H9 (cell line): ENCODE results near the gene MZF1. TPM values are rescaled to one million over a fixed set of nuclear protein-coding genes. Genes with fewer than 3 reads are reported as not detected.
"Not testable (repeated sequence)": the region's sequence is repeated elsewhere in the genome, so short reads cannot be mapped to it uniquely, and the experiment has no call there.

ENCODE experiments used
- DNase-seq: peaks from one replicate; pipeline ENCODE4 v3.0.0-alpha.2; 2017
- H2AFZ ChIP-seq: one replicate; pipeline ENCODE4 v1.6.1; 2013; ENCODE audit warnings: mild to moderate bottlenecking, low read length, control low read depth, moderate library complexity
- H2AK5ac ChIP-seq: 2 replicates; pipeline ENCODE4 v1.6.1; 2013; ENCODE audit warnings: low read length, control low read depth, mixed read lengths; ENCODE audit not compliant: insufficient read length
- H2BK120ac ChIP-seq: one replicate; pipeline ENCODE4 v1.6.1; 2013; ENCODE audit warnings: low read depth, mild to moderate bottlenecking, low read length, control low read depth, inconsistent platforms; ENCODE audit not compliant: poor library complexity, severe bottlenecking
- H2BK12ac ChIP-seq: 2 replicates; pipeline ENCODE4 v1.6.1; 2013; ENCODE audit warnings: low read length, control low read depth, mixed read lengths, low read depth; ENCODE audit not compliant: insufficient read length
- H2BK15ac ChIP-seq: 2 replicates; pipeline ENCODE4 v1.6.1; 2013; ENCODE audit warnings: low read depth, low read length, control low read depth
- H2BK20ac ChIP-seq: one replicate; pipeline ENCODE4 v1.6.1; 2013; ENCODE audit warnings: low read depth, mild to moderate bottlenecking, low read length, control low read depth, inconsistent platforms; ENCODE audit not compliant: poor library complexity, severe bottlenecking
- H2BK5ac ChIP-seq: 2 replicates; pipeline ENCODE4 v1.6.1; 2013; ENCODE audit warnings: low read length, control low read depth, mixed read lengths; ENCODE audit not compliant: insufficient read length
- H3K14ac ChIP-seq: 2 replicates; pipeline ENCODE4 v1.6.1; 2013; ENCODE audit warnings: low read length, control low read depth; ENCODE audit not compliant: insufficient read depth
- H3K18ac ChIP-seq: 2 replicates; pipeline ENCODE4 v1.6.1; 2013; ENCODE audit warnings: low read depth, mild to moderate bottlenecking, mixed read lengths, low read length, control low read depth; ENCODE audit not compliant: insufficient read length
- H3K23ac ChIP-seq: 2 replicates; pipeline ENCODE4 v1.6.1; 2013; ENCODE audit warnings: low read length, control low read depth, mixed read lengths, low read depth; ENCODE audit not compliant: insufficient read length
- H3K23me2 ChIP-seq: 2 replicates; pipeline ENCODE4 v1.6.1; 2013; ENCODE audit warnings: low read depth, mild to moderate bottlenecking, mixed read lengths, low read length, control low read depth; ENCODE audit not compliant: insufficient read length, poor library complexity, severe bottlenecking
- H3K27ac ChIP-seq: 2 replicates; pipeline ENCODE4 v1.5.1; 2013; ENCODE audit warnings: low read length, control low read depth, mixed read lengths, low read depth; ENCODE audit not compliant: insufficient read length
- H3K27me3 ChIP-seq: 2 replicates; pipeline ENCODE4 v1.6.1; 2013; ENCODE audit warnings: low read length, control low read depth, inconsistent platforms; ENCODE audit not compliant: insufficient read depth
- H3K4ac ChIP-seq: 2 replicates; pipeline ENCODE4 v1.6.1; 2013; ENCODE audit warnings: low read depth, mild to moderate bottlenecking, control low read depth, inconsistent platforms, low read length, moderate library complexity
- H3K4me1 ChIP-seq: 2 replicates; pipeline ENCODE4 v1.6.1; 2013; ENCODE audit warnings: low read length, control low read depth, inconsistent platforms; ENCODE audit not compliant: insufficient read depth
- H3K4me2 ChIP-seq: 2 replicates; pipeline ENCODE4 v1.6.1; 2013; ENCODE audit warnings: low read length, control low read depth, mixed read lengths; ENCODE audit not compliant: insufficient read length, insufficient read depth
- H3K56ac ChIP-seq: 2 replicates; pipeline ENCODE4 v1.6.1; 2013; ENCODE audit warnings: low read depth, mild to moderate bottlenecking, mixed read lengths, low read length, control low read depth; ENCODE audit not compliant: insufficient read length
- H3K79me1 ChIP-seq: 2 replicates; pipeline ENCODE4 v1.6.1; 2013; ENCODE audit warnings: low read depth, mild to moderate bottlenecking, moderate library complexity, low read length, control low read depth, inconsistent platforms; ENCODE audit not compliant: insufficient read depth, poor library complexity, severe bottlenecking
- H3K79me2 ChIP-seq: 2 replicates; pipeline ENCODE4 v1.6.1; 2013; ENCODE audit warnings: low read length, control low read depth, inconsistent platforms; ENCODE audit not compliant: insufficient read depth
- H3K9ac ChIP-seq: 2 replicates; pipeline ENCODE4 v1.6.1; 2013; ENCODE audit warnings: low read length, control low read depth, mixed read lengths; ENCODE audit not compliant: insufficient read length; ENCODE audit errors: extremely low read depth
- H3K9me3 ChIP-seq: one replicate; pipeline ENCODE4 v1.6.1; 2013; ENCODE audit warnings: low read depth, low read length, inconsistent platforms; ENCODE audit not compliant: control insufficient read depth
- H3T11ph ChIP-seq: one replicate; pipeline ENCODE4 v1.6.1; 2013; ENCODE audit warnings: mild to moderate bottlenecking, low read length, control low read depth, inconsistent platforms
- H4K20me1 ChIP-seq: one replicate; pipeline ENCODE4 v1.6.1; 2013; ENCODE audit not compliant: control insufficient read depth, insufficient read length, insufficient read depth
- H4K5ac ChIP-seq: 2 replicates; pipeline ENCODE4 v1.6.1; 2013; ENCODE audit warnings: low read depth, mild to moderate bottlenecking, mixed read lengths, low read length, control low read depth; ENCODE audit not compliant: insufficient read length
- H4K8ac ChIP-seq: replicated peaks from 2 replicates; pipeline ENCODE4 v1.6.1; 2013; ENCODE audit warnings: low read length, control low read depth, mixed read lengths, low read depth; ENCODE audit not compliant: insufficient read length
- H4K91ac ChIP-seq: 2 replicates; pipeline ENCODE4 v1.6.1; 2013; ENCODE audit warnings: low read depth, mild to moderate bottlenecking, moderate library complexity, mixed read lengths, low read length, control low read depth; ENCODE audit not compliant: insufficient read length
- H3K27ac Mint-ChIP-seq, 3 experiments: 2 replicates in 2 of 3; 3 replicates in 1 of 3; pipeline ENCODE4 v1.8.0; 2020 to 2021; ENCODE audit warnings: mixed read lengths in 3 of 3, mild to moderate bottlenecking in 1 of 3, moderate library complexity in 1 of 3
- H3K27me3 Mint-ChIP-seq: 2 replicates; pipeline ENCODE4 v1.8.0; 2021; ENCODE audit warnings: low read depth, mild to moderate bottlenecking, moderate library complexity, mixed read lengths
- H3K36me3 Mint-ChIP-seq, 3 experiments: 2 replicates in 2 of 3; 3 replicates in 1 of 3; pipeline ENCODE4 v1.8.0; 2020 to 2021; ENCODE audit warnings: low read depth in 3 of 3, mixed read lengths in 3 of 3; ENCODE audit not compliant: insufficient read depth in 1 of 3
- H3K4me1 Mint-ChIP-seq, 2 experiments: 2 replicates each; pipeline ENCODE4 v1.8.0; 2020; ENCODE audit warnings: mixed read lengths in 2 of 2
- H3K4me3 Mint-ChIP-seq, 2 experiments: 2 replicates in 1 of 2; 3 replicates in 1 of 2; pipeline ENCODE4 v1.8.0; 2020 to 2021; ENCODE audit warnings: mild to moderate bottlenecking in 2 of 2, mixed read lengths in 2 of 2, moderate library complexity in 1 of 2
- H3K9me3 Mint-ChIP-seq, 2 experiments: 2 replicates in 1 of 2; 3 replicates in 1 of 2; pipeline ENCODE4 v1.8.0; 2020; ENCODE audit warnings: mild to moderate bottlenecking in 2 of 2, mixed read lengths in 2 of 2, moderate library complexity in 1 of 2
- CTCF ChIP-seq: fragments of 200-600 bp; sonication (generic); conservative IDR thresholded peaks from 3 replicates; pipeline ENCODE4 v1.8.0; 2021; ENCODE audit warnings: antibody characterized with exemption, mild to moderate bottlenecking
- WGBS: extraction: QIAGEN DNeasy Blood & Tissue Kit; methylation state at CpG from one replicate; pipeline ENCODE4 v1.1.7; 2013; ENCODE audit warnings: missing lambda C conversion rate, low lambda C conversion rate, mixed read lengths; ENCODE audit not compliant: insufficient read length; ENCODE audit errors: extremely low coverage; 5-methylcytosine and 5-hydroxymethylcytosine counted together
- long read RNA-seq: library from polyadenylated mRNA; unstranded; transcript quantifications from one replicate; pipeline ENCODE4 v2.0.0, GENCODE V29; 2020
- total RNA-seq: library from RNA; stranded (reverse); gene quantifications from 2 replicates; pipeline ENCODE4 v1.2.1, GENCODE V29; 2021

Gene MZF1
- 23.6 and 24.2 TPM in 2 replicates for total RNA-seq
- long read RNA-seq, transcript MZF1-201 (6 exons, 2,905 nt) = major isoform, 6 of 41 reads
- long read RNA-seq, transcript MZF1-207 (1 exons, 2,683 nt) = minor isoform, 5 of 41 reads
- long read RNA-seq, partial matches to known transcripts = 1 of 41 reads
- long read RNA-seq, other reads (novel, unspliced or antisense) = 27 of 41 reads

GRCh38 chr19:58572818-58573657 lies at the start of gene MZF1:
Gene MZF1, minus strand, starts transcription at chr19:58573335. Its CDS starts 1,946 bp downstream, at chr19:58571389.
- no peak within 1 kb of the TSS for H4K5ac ChIP-seq

DNA sequence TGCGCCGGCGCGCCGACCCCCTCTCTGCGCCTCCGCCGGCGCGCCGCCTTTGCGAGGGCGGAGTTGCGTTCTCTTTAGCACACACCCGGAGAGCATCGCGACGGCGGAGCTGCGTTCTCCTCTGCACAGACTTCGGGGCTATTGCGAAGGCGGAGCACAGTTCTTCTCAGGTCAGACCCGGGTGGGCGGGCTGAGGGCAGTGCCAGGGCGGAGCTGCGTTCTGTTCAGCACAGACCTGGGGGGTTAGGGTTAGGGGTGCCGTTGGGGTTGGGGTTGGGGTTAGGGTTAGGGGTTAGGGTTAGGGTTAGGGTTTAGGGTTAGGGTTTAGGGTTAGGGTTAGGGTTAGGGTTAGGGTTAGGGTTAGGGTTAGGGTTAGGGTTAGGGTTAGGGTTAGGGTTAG lies 34.1 kb upstream of the MZF1 start:
- not testable (repeated sequence) for H4K91ac ChIP-seq, H2BK20ac ChIP-seq, H3K4ac ChIP-seq, H2AK5ac ChIP-seq, H2BK15ac ChIP-seq, H3K27ac Mint-ChIP-seq, H3K4me1 Mint-ChIP-seq, H3K4me2 ChIP-seq, H2BK120ac ChIP-seq, H2BK12ac ChIP-seq, H3K79me2 ChIP-seq, H3K23me2 ChIP-seq, H3K27me3 ChIP-seq, H2AFZ ChIP-seq, H3K56ac ChIP-seq, H2BK5ac ChIP-seq, H3K27me3 Mint-ChIP-seq, H3K9me3 ChIP-seq, H3K4me1 ChIP-seq, H3K79me1 ChIP-seq, H4K5ac ChIP-seq, H3K36me3 Mint-ChIP-seq, H3K9ac ChIP-seq, DNase-seq, H3T11ph ChIP-seq, H3K23ac ChIP-seq, H3K9me3 Mint-ChIP-seq, H4K20me1 ChIP-seq, H4K8ac ChIP-seq, H3K18ac ChIP-seq, H3K14ac ChIP-seq, H3K4me3 Mint-ChIP-seq, H3K27ac ChIP-seq
- no CpG with 5 or more reads among the region's 28 CpGs for WGBS

More at GRCh38 chr19:58572818-58573657, at the start of gene MZF1:
- no peaks in the 10 kb centered on the region for H3K79me2 ChIP-seq
- H3K4me2 ChIP-seq = peak within 1 kb of the TSS; percentile 80
- Mint-ChIP-seq H3K4me3 (peak within 1 kb of the TSS; percentile 96 to 98), H3K27me3 (peaks cover 2% of the 10 kb centered on the region; the same call in 1 of the 2 replicates), H3K9me3 (no peaks in the 10 kb centered on the region; a peak in 2 of 5 replicates), H3K4me1 (peaks cover 17 to 26% of the 10 kb centered on the region in 2 experiments), H3K36me3 (peaks cover 0 to 21% (median 18%) of the 10 kb centered on the region in 3 experiments; a peak in 5 of 7 replicates), H3K27ac (peak within 1 kb of the TSS; percentile 100)
- peak within 1 kb of the TSS; percentile 86 for H3K27ac ChIP-seq
- H3K79me1 ChIP-seq = no peaks in the 10 kb centered on the region
- H2AFZ ChIP-seq = no peak within 1 kb of the TSS
- WGBS = no CpG with 5 or more reads among the region's 75 CpGs
- peaks cover 9% of the 10 kb centered on the region for H3K23me2 ChIP-seq
- no peak within 1 kb of the TSS for H2AK5ac ChIP-seq
- H2BK15ac ChIP-seq = no peak within 1 kb of the TSS
- H2BK20ac ChIP-seq = no peak within 1 kb of the TSS
- peak within 1 kb of the TSS; percentile 97 for H3K14ac ChIP-seq
- no peak within 1 kb of the TSS for H2BK120ac ChIP-seq
- no peaks in the 10 kb centered on the region for H4K20me1 ChIP-seq
- no peaks in the 10 kb centered on the region for H3K9me3 ChIP-seq
- peak; percentile 33; the same call in 2 of the 3 replicates for TF ChIP-seq CTCF
- no peak within 1 kb of the TSS for H4K8ac ChIP-seq
- H3K56ac ChIP-seq = no peak within 1 kb of the TSS
- H4K91ac ChIP-seq = no peak within 1 kb of the TSS
- peak within 1 kb of the TSS; percentile 97 for H3K18ac ChIP-seq
- H3K23ac ChIP-seq = no peak within 1 kb of the TSS
- H3K4me1 ChIP-seq = no peaks in the 10 kb centered on the region; the same call in 1 of the 2 replicates
- no peak within 1 kb of the TSS for H3T11ph ChIP-seq
- no peaks in the 10 kb centered on the region for H3K27me3 ChIP-seq
- H3K4ac ChIP-seq = no peak within 1 kb of the TSS
- H2BK5ac ChIP-seq = peak within 1 kb of the TSS; percentile 45
- peak; percentile 100 for DNase-seq
- H3K9ac ChIP-seq = peak within 1 kb of the TSS; percentile 75
- H2BK12ac ChIP-seq = no peak within 1 kb of the TSS
